Measurements from ENCODE around the gene ANKRD63. TPM values are rescaled to one million over a fixed set of nuclear protein-coding genes. Genes with fewer than 3 reads are reported as not detected.

The ANKRD63 gene
- total RNA-seq, 1 experiment from 2014 or later = not detected

DNA sequence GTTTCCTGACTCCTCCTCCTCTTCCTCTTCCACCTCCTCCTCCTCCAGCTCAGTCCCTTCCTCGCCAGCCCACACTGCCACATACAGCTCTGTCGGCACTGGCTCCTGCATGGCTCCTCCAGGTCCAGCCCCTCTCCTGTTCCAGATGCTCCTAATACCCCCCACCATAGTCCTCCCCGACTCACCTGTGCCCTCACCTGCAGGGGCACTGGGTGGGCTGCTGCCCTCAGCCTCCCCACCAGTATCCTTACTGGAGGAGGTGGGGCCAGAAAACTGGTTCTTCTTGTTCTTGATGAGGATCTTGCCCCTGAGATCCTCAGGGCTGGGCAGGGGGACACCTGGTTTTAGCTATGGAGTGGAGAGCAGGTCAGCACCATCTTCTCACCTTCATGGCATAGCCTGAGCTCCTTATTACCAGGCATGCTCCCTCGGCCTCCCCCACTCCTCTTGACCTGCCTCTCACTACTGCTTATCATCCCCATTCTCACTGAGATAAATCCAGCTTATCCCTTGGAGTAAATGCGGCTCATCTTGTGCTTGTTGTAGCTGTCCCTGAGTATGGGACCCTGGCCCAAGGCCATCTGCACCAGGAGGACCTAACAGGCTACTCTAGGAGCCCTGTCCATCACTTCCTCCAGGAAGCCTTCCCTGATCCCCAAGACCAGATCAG is 13.8 kb upstream of the ANKRD63 start:
- no peak for DNase-seq (ENCODE audit: extremely low read depth, low read depth)

DNA sequence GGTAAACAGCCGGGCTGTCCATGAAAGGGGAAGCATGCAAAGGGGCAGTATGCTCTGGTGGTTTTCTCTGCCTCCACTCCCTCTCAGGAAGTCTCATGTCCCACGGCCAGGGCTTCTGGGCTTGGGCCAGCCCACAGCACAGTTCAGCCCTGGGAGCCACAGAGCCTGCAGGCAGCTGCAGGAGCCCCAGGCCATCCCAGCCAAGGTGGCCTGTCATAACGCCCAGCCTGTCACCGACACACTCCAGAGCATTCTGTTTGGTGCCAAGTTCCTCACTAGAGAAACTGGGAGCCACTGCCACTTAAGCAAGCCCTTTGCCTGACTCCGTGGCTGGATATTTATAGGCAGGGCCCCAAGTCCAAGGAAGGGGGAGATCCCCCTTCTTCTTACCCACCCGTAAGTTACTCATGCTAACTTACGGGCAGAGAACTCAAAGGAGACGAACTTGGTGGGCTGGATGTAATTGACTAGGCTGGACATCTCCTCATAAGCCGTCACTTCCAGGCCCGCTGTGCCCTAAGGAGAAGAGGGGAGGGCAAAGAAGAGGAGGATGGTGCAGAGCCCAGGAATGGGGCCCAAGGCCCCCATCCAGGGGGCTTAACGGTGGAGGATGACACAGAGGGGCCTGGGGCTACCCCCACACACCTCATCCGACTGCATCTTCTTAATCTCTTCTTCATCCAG is 13.2 kb upstream of the ANKRD63 start:
- no peak for DNase-seq (ENCODE audit: extremely low read depth, low read depth)

DNA sequence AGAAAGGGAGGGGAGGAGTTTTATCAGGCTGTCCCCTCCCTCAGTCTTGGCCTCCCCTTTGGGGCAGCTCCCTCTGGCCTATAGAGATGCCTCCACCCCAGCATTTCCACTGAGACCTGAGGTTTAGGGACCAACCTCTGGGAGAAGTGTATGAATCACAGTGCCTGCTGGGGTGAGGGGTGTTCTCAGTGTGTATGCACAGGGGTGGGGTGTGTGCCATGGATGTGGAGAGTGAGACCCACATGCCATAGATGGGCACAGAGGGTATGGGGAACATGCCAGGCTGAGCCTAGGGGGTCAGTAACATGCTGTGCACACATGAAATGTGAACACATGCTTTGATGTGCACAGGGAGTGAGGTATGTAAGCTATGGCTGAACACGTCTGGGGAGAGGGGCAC is 12.4 kb upstream of the ANKRD63 start:
- no peak for DNase-seq (ENCODE audit: extremely low read depth, low read depth)

DNA sequence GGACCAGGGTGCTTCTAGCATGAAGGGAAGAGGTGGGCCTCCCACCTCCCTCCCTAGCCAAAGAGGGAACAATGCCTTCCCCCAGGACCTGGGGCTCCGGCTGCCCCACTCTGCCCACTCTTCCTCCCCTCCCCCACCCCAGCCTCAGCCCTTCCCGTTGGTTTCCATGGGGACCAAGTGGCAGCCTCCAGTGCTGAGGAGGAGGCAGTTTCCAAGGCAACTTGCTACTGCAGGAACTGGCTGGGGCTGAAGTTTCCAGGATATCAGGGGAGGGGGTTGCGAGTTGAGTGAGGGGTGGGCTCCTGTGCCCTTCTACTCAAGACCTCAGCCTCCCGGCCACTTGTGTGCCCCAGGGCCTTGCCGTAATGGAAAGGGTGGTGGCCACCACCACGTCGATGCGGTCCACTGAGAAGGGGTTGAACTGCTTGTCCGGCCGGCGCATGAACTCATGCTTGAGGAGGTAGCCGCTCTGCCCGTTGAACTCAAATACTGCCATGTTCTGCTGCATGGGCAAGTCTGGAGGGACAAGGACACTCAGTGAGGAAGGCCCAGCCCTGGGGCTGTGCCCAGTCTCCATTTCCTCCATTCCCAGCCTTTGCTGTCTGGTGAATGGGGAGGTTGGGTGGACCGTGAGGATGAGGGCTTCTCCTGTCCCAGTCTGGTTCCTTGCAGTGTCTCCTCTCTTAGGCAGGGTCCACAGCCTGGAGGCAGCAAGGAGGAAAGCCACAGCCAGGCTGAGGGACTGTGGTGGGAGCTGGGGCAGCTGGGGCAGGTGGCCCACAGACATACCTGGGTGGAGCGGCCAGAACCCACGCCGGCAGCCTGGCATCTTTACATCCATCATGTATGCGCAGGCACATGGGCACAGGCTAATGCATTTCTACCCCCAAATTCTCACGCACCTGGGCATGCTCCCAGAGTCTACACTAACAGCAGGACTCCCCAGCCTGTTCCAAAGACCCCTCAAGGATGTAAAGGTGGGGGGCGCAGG is 11.3 kb upstream of the ANKRD63 start:
- no peak for DNase-seq (ENCODE audit: extremely low read depth, low read depth)

DNA sequence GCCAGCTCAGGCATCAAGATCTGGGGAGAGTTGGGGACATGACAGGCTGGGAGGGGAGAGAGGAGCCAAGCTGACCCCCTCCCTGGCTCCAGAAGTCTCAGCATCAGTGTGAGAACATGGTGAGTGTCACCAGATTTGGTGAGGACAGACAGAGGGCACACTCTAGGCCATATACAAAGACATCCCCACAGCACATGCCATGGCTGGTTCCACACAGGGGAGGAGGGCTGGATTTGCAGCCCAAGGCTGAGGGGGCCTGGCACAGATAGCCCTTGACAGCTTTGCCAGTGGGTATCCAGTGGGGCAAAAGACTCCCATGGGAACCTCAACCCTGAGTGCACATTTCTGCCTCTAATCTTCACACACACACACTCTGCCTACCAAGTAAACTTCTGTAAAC is 10.1 kb upstream of the ANKRD63 start:
- DNase-seq (ENCODE audit: extremely low read depth, low read depth) = no peak

- DNase-seq (ENCODE audit: extremely low read depth, low read depth) = no peak
Measured at GRCh38 chr15:40292246-40292645, 9.4 kb upstream of the ANKRD63 start.

- peak; percentile 48 for DNase-seq (ENCODE audit: extremely low read depth, low read depth)
Measured at GRCh38 chr15:40290918-40291574, 8.2 kb upstream of the ANKRD63 start.

DNA sequence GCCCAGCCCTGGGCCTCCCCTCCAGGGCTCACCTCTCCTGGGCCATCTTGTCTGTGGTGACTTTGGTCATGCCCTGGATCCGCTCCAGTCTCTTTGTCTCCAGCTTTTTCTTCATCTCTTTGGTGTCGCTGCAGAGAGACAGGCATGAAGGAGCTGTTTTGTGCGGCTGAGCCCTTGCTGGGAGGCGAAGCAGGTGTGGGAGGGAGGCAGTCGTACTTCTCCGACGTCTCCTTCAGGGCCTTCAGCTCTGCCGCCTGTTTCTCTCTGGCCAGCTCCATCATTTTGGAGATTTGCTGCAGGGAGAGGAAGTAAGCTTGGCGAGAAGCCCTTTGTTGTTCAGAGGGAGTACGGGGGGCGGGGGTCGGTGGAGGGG is 7.7 kb upstream of the ANKRD63 start:
- DNase-seq (ENCODE audit: extremely low read depth, low read depth) = no peak

DNA sequence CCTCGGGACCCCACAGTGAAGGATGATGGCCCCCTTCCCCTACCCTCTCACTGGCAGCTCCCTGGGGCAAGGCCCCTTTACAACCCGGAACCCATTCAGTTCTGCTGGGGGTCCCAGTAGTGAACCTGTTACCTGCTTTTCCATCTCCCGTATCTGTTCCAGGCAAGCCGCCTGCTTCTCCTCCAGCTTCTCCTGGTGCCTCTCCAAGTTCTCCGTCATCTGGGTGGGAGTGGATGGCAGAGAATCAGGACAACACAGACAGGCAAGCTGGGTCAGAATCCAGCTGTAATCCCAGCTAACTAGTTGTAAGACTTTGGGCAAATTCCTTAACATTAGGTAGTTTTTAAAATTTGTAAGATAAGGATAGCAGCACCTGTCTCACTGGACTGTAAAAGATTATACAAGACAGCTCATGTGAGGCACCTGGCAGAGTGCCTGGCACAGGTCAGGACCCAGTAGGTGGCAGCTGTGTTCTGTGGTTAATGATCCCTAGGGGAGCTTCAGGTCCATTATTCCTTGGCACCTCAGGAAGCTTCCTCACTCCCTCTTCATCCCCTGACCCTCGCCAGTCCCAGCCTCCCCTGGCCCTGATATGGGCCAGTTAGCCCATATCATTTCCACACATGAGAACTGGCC is 6.4 kb upstream of the ANKRD63 start:
- no peak for DNase-seq (ENCODE audit: extremely low read depth, low read depth)

- DNase-seq (ENCODE audit: extremely low read depth, low read depth) = peak; percentile 59
Measured at GRCh38 chr15:40287968-40288367, 5.1 kb upstream of the ANKRD63 start.

DNA sequence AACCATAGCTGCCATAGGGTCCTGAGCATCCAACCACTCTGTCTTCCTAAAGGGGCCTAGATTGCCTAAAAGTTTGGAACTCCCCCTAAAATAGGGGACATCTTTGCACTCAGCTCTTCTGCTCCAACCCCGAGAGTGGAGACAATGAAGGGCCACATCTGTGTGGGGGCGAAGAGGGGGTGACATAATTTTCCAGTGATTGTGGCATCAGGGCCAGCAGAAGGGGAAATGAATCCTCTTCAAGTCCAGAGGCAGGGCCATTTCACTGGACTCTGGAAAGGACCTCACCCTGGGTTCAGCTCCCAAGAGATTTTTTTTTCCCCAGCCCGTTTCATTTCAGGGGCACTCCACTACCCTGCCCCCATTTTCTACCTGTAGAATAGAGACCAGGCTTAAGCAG is 4.6 kb upstream of the ANKRD63 start:
- no peak for DNase-seq (ENCODE audit: extremely low read depth, low read depth)

DNA sequence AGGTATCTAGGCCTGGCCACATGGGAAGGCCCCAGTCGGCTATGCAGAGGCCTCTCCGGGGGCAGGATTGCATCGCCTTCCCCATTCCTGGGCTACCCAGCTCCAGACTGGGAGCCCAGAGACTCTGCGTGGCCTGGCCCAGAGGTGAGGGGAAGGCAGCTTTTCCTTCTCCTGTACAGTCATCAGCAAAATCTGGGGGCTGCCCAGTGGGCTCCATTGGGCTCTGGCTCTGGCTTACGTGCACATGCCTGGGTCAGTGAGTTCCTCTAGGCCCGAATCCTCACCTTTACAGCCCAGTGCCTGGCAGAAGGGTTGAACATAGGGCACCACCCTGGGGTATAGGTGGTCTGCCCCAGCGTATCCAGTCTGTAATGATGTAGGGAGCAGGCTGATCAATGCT is 3.9 kb upstream of the ANKRD63 start:
- DNase-seq (ENCODE audit: extremely low read depth, low read depth) = no peak

DNA sequence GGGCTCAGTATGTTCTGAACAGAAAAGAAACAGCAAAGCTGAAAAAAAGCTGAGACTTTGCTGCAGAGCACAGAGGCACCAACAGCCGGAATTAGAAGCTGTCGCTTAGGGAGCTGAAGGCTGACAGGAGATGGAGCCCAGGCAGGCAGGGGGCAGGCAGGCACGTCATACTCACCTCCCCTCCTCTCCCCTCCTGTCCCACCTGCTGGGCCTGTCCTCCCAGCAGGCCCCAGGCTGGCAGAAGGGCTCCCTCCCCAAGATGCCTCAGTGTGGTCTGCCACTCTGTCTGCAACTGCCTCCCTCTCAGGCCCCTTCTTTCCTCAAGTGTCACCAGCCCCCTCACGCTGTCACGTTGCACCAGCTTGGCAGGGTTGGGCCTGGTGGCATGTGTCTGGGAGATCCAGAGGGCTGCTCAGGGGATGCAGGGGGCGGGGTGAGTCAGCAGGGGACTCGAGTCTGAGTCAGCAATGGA is 3.2 kb upstream of the ANKRD63 start:
- DNase-seq (ENCODE audit: extremely low read depth, low read depth) = no peak

- DNase-seq (ENCODE audit: extremely low read depth, low read depth) = no peak
Measured at GRCh38 chr15:40285554-40286011, 2.7 kb upstream of the ANKRD63 start.

DNA sequence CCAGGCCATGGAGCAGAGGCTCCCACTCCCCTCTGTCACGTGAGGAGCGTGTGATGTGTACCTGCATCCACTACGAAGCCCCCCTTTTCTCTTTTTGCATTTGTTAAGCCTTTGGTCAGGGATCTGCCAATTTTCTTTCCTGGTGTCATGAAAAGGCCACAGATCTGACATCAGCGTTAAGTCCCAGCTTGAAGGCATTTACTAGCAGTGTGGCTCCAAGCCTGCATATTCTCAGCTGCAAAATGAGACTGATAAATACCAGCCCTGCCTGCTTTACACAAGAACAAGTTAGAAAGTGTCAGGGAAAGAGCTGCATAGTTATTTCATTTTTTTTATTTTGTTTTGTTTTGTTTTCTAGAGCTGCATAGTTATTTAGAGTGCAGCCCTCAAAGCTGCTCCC is 2.3 kb upstream of the ANKRD63 start:
- DNase-seq (ENCODE audit: extremely low read depth, low read depth) = no peak

DNA sequence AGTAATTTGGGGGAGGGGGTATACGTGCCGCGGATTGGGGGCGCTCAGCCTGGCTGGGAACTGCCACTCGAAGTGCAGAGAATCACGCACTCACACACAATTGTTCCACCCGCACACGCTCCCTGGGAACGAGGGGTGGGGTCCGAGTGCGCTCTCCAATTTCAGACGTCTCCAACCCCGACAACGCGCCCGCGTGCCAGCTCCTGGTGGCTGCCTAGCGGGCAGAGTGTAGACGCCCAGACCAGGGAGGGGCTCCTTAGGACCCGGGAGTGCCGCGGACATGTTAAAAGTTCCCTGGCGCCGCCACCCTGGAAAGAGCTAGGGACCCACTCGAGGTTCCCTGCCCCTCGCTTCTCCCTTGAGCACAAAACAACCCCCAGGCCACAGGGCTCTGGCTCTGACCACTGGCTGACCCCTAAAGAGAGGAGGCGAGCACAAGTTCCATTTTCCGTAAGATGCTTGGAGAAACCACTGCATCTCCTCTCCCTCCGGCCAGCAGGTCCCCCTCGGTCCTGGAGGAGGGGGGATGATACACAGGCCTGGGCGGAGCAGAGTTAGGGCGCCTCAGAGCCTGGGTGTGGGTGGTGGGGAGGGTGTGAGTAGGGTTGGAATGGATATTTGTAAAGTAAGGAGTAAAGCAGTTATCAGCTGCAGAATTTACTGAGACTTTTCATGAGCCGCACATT is 894 bp upstream of the ANKRD63 start:
- DNase-seq (ENCODE audit: extremely low read depth, low read depth) = no peak

- DNase-seq (ENCODE audit: extremely low read depth, low read depth) = no peak
Measured at GRCh38 chr15:40282147-40282868, 556 bp downstream of the ANKRD63 start.

- no peak for DNase-seq (ENCODE audit: extremely low read depth, low read depth)
Measured at GRCh38 chr15:40281801-40282146, 1.1 kb downstream of the ANKRD63 start.
